ENCODE measurements around the gene GTPBP3. TPM values are rescaled to one million over a fixed set of nuclear protein-coding genes. Genes with fewer than 3 reads are reported as not detected.

GTPBP3 gene, protein sequence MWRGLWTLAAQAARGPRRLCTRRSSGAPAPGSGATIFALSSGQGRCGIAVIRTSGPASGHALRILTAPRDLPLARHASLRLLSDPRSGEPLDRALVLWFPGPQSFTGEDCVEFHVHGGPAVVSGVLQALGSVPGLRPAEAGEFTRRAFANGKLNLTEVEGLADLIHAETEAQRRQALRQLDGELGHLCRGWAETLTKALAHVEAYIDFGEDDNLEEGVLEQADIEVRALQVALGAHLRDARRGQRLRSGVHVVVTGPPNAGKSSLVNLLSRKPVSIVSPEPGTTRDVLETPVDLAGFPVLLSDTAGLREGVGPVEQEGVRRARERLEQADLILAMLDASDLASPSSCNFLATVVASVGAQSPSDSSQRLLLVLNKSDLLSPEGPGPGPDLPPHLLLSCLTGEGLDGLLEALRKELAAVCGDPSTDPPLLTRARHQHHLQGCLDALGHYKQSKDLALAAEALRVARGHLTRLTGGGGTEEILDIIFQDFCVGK
- 20.5 and 71.6 TPM in 2 replicates for total RNA-seq

GRCh38 chr19:17336872-17337674, at the start of gene GTPBP3:
Gene GTPBP3, plus strand, starts transcription at chr19:17337553. Its CDS starts 59 bp downstream, at chr19:17337612.

DNA sequence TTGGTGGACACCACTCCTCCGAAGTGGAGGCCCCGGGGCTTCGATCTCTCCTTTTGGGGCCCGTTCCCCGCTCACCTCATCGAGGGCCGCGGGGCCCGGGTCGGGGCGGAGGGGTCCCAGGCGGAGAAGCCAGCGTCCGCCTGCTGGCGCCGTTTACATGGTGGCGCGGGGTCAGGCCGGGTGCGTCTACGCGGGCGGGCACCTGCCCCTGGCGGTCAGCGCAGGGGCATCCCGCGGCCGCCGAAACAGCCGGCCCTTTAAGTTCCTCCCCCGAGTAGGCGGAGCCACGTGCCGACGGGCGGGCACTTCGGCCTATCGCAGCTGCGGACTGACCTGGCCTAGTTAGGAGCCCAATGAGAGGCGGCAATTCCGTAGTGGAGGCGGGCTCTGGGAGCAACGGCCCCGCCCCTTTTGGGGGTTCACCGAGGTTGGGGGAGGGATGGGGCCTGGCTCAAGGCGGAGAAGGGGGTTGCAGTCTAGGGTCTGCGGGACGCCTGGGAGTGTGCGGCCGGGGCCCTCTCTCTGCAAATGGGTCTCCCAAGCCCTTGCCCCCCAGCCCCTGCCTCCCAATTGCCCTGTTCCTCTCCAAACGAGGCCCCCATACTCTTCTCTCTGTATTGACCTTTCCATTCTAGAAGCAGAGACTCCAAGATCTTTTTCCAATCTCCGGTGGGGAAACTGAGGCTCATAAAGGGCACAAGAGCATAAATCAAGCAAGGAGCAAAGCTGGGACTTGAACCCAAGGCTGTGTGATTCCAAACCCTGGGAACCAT, 34.0 kb upstream of the GTPBP3 start, which contains the start of gene ABHD8:
TSS of gene ABHD8 (minus strand) at position 259 of the 773 bp plus-strand sequence. CDS start 1,809 bp downstream, outside the sequence.

DNA sequence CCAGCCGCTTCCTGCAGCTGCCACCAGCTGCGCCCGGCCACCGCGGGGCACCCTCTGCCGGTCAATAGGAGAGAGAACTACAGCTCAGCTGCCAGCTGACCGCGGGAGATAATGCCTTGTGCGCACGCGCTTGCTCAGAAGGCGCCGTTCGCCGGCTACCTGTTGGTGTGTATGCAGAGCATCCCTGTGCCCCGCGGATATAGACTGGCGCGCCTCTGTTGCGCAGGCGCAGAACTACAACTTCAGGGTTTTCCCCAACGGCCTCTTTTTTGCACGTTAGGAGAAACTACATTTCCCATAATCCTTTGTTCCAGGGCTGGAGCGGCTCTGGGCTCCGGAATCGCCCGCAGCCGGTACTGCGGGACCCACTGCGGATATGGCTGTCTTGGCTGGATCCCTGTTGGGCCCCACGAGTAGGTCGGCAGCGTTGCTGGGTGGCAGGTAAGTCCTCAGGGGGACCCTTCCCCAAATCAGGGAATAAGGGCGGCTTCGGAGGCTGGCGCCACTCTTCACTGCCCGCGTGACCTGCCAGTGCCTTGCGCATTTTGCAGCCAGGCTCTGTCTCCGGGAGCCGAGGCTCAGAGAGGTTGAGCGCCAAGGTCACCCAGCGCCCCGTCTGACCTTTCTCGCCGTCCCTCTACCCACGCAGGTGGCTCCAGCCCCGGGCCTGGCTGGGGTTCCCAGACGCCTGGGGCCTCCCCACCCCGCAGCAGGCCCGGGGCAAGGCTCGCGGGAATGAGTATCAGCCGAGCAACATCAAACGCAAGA, 31.7 kb upstream of the GTPBP3 start, which contains the start of gene MRPL34:
TSS of gene MRPL34 (plus strand) at position 356 of the 768 bp plus-strand sequence. CDS start at position 377, 21 bp downstream.

GRCh38 chr19:17309198-17309964, 28.0 kb upstream of the GTPBP3 start, which contains the start of gene DDA1:
Gene DDA1, plus strand, starts transcription at chr19:17309563. Its CDS starts 92 bp downstream, at chr19:17309655.

DNA sequence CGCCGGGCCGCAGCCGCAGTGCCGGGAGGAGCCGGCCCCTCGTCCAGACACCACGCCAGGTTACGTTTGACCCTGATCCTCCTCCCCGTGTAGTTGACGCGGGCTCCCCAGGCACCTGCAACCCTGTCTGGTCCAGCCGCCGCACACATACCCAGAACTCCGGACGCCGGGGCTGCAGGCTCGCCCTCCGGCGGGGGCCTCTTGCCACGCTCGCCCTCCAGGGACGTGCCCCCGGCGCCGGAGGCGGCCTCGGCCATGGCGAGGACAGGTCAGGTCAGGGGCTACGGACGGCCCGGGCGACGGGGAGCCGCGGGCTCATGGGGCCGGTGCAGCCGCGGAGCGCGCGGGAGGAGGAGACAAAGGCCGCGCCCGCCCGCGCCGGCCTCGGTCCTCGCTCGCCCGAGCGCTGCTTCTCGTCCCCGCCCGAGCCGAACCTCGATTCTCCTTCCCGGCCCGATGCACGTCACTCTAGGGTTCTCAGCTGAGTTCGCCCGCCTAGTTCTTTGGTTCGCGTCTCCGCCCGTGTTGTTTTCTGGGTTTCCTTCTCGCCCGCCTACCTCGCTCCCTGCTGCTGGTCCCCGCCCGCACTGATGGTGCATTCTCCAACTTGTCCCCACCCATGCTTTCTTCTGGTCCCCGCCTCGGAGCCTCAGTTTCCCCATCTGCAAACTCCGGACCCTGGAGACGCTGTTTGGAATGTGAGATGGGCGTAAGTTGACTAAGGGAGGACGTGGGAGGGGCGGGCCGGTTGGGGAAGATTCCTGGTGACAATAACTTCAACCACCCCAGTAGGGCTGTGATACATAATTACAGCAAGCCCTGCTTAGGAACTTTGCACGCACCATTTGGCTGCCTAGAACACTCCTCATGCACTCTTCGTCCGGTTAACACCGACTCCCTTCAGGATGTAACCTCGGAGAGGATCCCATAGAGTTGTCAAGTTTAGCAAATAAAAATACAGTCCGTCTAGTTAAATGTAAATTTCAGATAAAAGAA, 2.6 kb upstream of the GTPBP3 start, which contains the start of gene ANO8:
TSS of gene ANO8 (minus strand) at position 442 of the 996 bp plus-strand sequence. CDS start at position 257, 185 bp downstream.

GRCh38 chr19:17376935-17377600, 39.7 kb downstream of the GTPBP3 start, which contains the start of gene PLVAP:
Gene PLVAP, minus strand, starts transcription at chr19:17377342. Its CDS starts 54 bp downstream, at chr19:17377288.

Other genes with a start within 250 kb of the GTPBP3 start
- 10.0 and 19.8 TPM in 2 replicates for gene USE1, start 122.2 kb upstream of the GTPBP3 start, total RNA-seq
- gene OCEL1, start 111.3 kb upstream of the GTPBP3 start, total RNA-seq = 1.4 and 3.0 TPM in 2 replicates
- gene NR2F6, start 91.6 kb upstream of the GTPBP3 start, total RNA-seq = 97.4 and 175 TPM in 2 replicates
- under 0.01 TPM in 1 of 2 replicates, not detected in the other for gene USHBP1, start 72.8 kb upstream of the GTPBP3 start, total RNA-seq
- 37.7 and 97.6 TPM in 2 replicates for gene BABAM1, start 70.1 kb upstream of the GTPBP3 start, total RNA-seq
- gene ANKLE1, start 55.7 kb upstream of the GTPBP3 start, total RNA-seq = under 0.01 and 0.72 TPM in 2 replicates
- 11.1 and 11.6 TPM in 2 replicates for gene ABHD8, start 34.1 kb upstream of the GTPBP3 start, total RNA-seq
- gene MRPL34, start 31.7 kb upstream of the GTPBP3 start, total RNA-seq = 46.3 and 58.0 TPM in 2 replicates
- gene DDA1, start 28.0 kb upstream of the GTPBP3 start, total RNA-seq = 10.4 and 11.1 TPM in 2 replicates
- 4.8 and 4.9 TPM in 2 replicates for gene ANO8, start 2.7 kb upstream of the GTPBP3 start, total RNA-seq
- gene PLVAP, start 39.8 kb downstream of the GTPBP3 start, total RNA-seq = not detected in 2 replicates
- not detected in 2 replicates for gene CCDC194, start 56.6 kb downstream of the GTPBP3 start, total RNA-seq
- gene BST2, start 68.1 kb downstream of the GTPBP3 start, total RNA-seq = 8.7 and 26.3 TPM in 2 replicates
- gene MVB12A, start 82.5 kb downstream of the GTPBP3 start, total RNA-seq = 46.0 and 47.2 TPM in 2 replicates
- gene TMEM221, start 111.1 kb downstream of the GTPBP3 start, total RNA-seq = under 0.01 and 0.24 TPM in 2 replicates
- gene NXNL1, start 123.4 kb downstream of the GTPBP3 start, total RNA-seq = not detected in 2 replicates
- gene SLC27A1, start 133.0 kb downstream of the GTPBP3 start, total RNA-seq = 15.3 and 15.7 TPM in 2 replicates
- 90.8 and 105 TPM in 2 replicates for gene PGLS, start 174.1 kb downstream of the GTPBP3 start, total RNA-seq
- 74.0 and 93.0 TPM in 2 replicates for gene COLGALT1, start 218.1 kb downstream of the GTPBP3 start, total RNA-seq